ENCODE measurements around the gene GMDS. TPM values are rescaled to one million over a fixed set of nuclear protein-coding genes. Genes with fewer than 3 reads are reported as not detected.

The GMDS gene
- total and polyA plus RNA-seq, 2 of the 13 experiments (the other 11 are each of a cell fraction or from before 2014, with no cell fraction given) = 64.4 to 112 TPM

- no peak for TF ChIP-seq ZNF879 (CRISPR knock-in tag; IDR thresholded peaks at IDR 0.05)
- TF ChIP-seq TRIM22 (IDR thresholded peaks at IDR 0.05) = no peak
- no peak for TF ChIP-seq HOXA5 (CRISPR knock-in tag; IDR thresholded peaks at IDR 0.05)
These were observed 334.6 kb downstream of the GMDS start (continued) for GRCh38 chr6:1910621-1911407.

GRCh38 chr6:1908784-1909183, 336.6 kb downstream of the GMDS start:
- Histone ChIP-seq H3K4me3 (replicated peaks in 1 of 3; ENCODE audit: insufficient read depth in 1 of 3, low read depth in 2 of 3, low read length in 3 of 3) (no peak overlapping the region), H3K9me3 (ENCODE audit: low read length) (no peaks in the 10 kb centered on the region), H2AFZ (ENCODE audit: low read length) (no peak overlapping the region), H3K79me2 (ENCODE audit: insufficient read depth, low read length) (no peaks in the 10 kb centered on the region), H3K4me2 (ENCODE audit: low read depth, low read length) (no peak overlapping the region), H3K27ac (ENCODE audit: extremely low read length, insufficient read depth, low read length) (no peak overlapping the region), H3K27me3 (ENCODE audit: control insufficient read depth in 1 of 2, insufficient read depth in 2 of 2, low read length in 2 of 2) (no peaks in the 10 kb centered on the region), H4K20me1 (ENCODE audit: insufficient read depth, low read length) (no peaks in the 10 kb centered on the region; the same call in 1 of the 2 replicates), H3K9ac (ENCODE audit: insufficient read depth, low read depth, low read length) (no peak overlapping the region), H3K36me3 (replicated peaks in 1 of 2; ENCODE audit: control insufficient read depth in 1 of 2, insufficient read depth in 2 of 2, low read length in 2 of 2) (peaks cover 7 to 39% of the 10 kb centered on the region in 2 experiments), H3K4me1 (ENCODE audit: insufficient read depth, low read length) (no peaks in the 10 kb centered on the region)
- no peak for DNase-seq (ENCODE audit: low spot score)
- in situ Hi-C loops (cut with HindIII; ENCODE audit: extremely low pct_ligation_motif_present, low pct_unique_long_range_greater_than_20kb) (no loop called here), intact Hi-C loops (cut with micrococcal nuclease; ENCODE audit: unreplicated experiment) (no loop called here)
- ChIA-PET POLR2A (no interaction called here), CTCF (ENCODE audit: low intra/inter-chr PET ratio, low total read pairs) (no interaction called here)
- WGBS (ENCODE audit: low lambda C conversion rate) = 96% methylated on average over 7 of the region's 7 CpGs
- ATAC-seq = no peak
- no peak for FAIRE-seq
- no TSS peak for BruUV-seq (replicated peaks)
- TF ChIP-seq PTBP1 (IDR thresholded peaks at IDR 0.05; ENCODE audit: low read depth, low read length, poor library complexity, severe bottlenecking) (no peak), ZNF496 (CRISPR knock-in tag; IDR thresholded peaks at IDR 0.05; ENCODE audit: insufficient replicate concordance) (no peak), ZFYVE20 (CRISPR knock-in tag; IDR thresholded peaks at IDR 0.05; ENCODE audit: borderline replicate concordance, low read depth) (no peak), HNRNPLL (IDR thresholded peaks at IDR 0.05; ENCODE audit: low read depth, low read length, poor library complexity, severe bottlenecking) (no peak), ZNF281 (CRISPR knock-in tag; IDR thresholded peaks at IDR 0.05; ENCODE audit: borderline replicate concordance) (no peak), ESRRA (CRISPR knock-in tag; IDR thresholded peaks at IDR 0.05; ENCODE audit: low read depth) (no peak), ZNF574 (CRISPR knock-in tag; IDR thresholded peaks at IDR 0.05) (no peak), SMC3 (IDR thresholded peaks at IDR 0.05; ENCODE audit: low read length) (no peak), ZNF160 (CRISPR knock-in tag; IDR thresholded peaks at IDR 0.05) (no peak), ZNF468 (CRISPR knock-in tag; IDR thresholded peaks at IDR 0.05) (no peak), ZNF703 (CRISPR knock-in tag; IDR thresholded peaks at IDR 0.05; ENCODE audit: borderline replicate concordance) (no peak), ZNF558 (CRISPR knock-in tag; IDR thresholded peaks at IDR 0.05; ENCODE audit: borderline replicate concordance) (no peak), MXD4 (CRISPR knock-in tag; IDR thresholded peaks at IDR 0.05) (no peak)
